DND-41 (cell line): ENCODE results near the gene SMCO3.

ENCODE experiments used
- EZH2 ChIP-seq: IDR thresholded peaks from 3 replicates; pipeline ENCODE4 v1.6.1; 2012; ENCODE audit warnings: borderline replicate concordance, low read depth, mild to moderate bottlenecking, moderate library complexity, low read length, inconsistent platforms; ENCODE audit not compliant: severe bottlenecking
- TF ChIP-seq, protein P1 (sequence below): IDR thresholded peaks from 2 replicates; pipeline ENCODE4 v1.5.1; 2012; ENCODE audit warnings: borderline replicate concordance, low read length, moderate library complexity, mild to moderate bottlenecking; ENCODE audit not compliant: poor library complexity, severe bottlenecking; ENCODE audit errors: extremely low read depth

DNA sequence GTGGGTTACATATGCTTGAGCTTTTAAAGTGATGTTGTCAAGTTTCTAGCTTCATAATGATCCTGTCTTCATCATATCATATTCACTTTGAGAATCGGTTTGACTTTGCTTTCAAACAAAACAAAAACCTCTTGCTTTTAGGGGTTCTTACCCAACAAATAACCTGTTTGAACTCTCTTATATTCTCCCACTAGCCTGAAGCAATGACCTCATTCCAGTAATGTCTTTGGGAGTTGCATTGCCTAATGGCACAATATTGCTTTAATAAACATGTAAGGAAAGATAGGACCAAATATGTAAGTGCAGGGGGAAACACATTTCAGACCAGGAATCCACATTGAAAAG, 38.4 kb downstream of the SMCO3 start:
- TF ChIP-seq, protein P1, sequence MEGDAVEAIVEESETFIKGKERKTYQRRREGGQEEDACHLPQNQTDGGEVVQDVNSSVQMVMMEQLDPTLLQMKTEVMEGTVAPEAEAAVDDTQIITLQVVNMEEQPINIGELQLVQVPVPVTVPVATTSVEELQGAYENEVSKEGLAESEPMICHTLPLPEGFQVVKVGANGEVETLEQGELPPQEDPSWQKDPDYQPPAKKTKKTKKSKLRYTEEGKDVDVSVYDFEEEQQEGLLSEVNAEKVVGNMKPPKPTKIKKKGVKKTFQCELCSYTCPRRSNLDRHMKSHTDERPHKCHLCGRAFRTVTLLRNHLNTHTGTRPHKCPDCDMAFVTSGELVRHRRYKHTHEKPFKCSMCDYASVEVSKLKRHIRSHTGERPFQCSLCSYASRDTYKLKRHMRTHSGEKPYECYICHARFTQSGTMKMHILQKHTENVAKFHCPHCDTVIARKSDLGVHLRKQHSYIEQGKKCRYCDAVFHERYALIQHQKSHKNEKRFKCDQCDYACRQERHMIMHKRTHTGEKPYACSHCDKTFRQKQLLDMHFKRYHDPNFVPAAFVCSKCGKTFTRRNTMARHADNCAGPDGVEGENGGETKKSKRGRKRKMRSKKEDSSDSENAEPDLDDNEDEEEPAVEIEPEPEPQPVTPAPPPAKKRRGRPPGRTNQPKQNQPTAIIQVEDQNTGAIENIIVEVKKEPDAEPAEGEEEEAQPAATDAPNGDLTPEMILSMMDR, result no peak
- TF ChIP-seq EZH2, result no peak
